OCI-LY7 (cell line): ENCODE data around the gene SUPT5H. TPM values are rescaled to one million over a fixed set of nuclear protein-coding genes. Genes with fewer than 3 reads are reported as not detected.

ENCODE experiments used
- BruUV-seq: library from RNA; stranded (reverse); fragments of 400-500 nt; replicated peaks from 2 replicates; lab custom pipeline; 2021; lab: Mats Ljungman, UMichigan
- CTCF ChIA-PET: fragments of 300-600 bp; sonication (Branson Sonifier 250); formaldehyde crosslinking; loops from one replicate; lab custom pipeline; 2022; ENCODE audit warnings: antibody characterized with exemption; ENCODE audit not compliant: unreplicated experiment; lab: Charles Lee
- POLR2A ChIA-PET: fragments of 300-600 bp; sonication (Branson Sonifier 250); formaldehyde crosslinking; loops from one replicate; lab custom pipeline; 2022; ENCODE audit warnings: antibody characterized with exemption; lab: Charles Lee
- DNase-seq: peaks from one replicate; pipeline ENCODE4 v3.0.0-alpha.2; 2015; ENCODE audit warnings: low spot score
- H2AFZ ChIP-seq: fragments of 200-600 bp; sonication (generic), shearing (Covaris generic); 2 replicates; pipeline ENCODE4 v1.6.1; 2014; ENCODE audit warnings: mild to moderate bottlenecking, antibody characterized with exemption, low read length, moderate library complexity
- H3K27ac ChIP-seq: fragments of 200-600 bp; sonication (generic); 2 replicates; pipeline ENCODE4 v1.5.1; 2014; ENCODE audit warnings: mixed run types, low read depth, mild to moderate bottlenecking, moderate library complexity, low read length, inconsistent platforms; ENCODE audit not compliant: poor library complexity, severe bottlenecking
- H3K36me3 ChIP-seq: fragments of 200-600 bp; sonication (generic); 2 replicates; pipeline ENCODE4 v1.6.1; 2014; ENCODE audit warnings: mild to moderate bottlenecking, antibody characterized with exemption, low read length, moderate library complexity, mixed read lengths; ENCODE audit not compliant: insufficient read depth
- H3K4me1 ChIP-seq: fragments of 200-600 bp; sonication (generic); 2 replicates; pipeline ENCODE4 v1.5.1; 2014; ENCODE audit warnings: mild to moderate bottlenecking, low read length; ENCODE audit not compliant: insufficient read depth, poor library complexity, severe bottlenecking
- H3K4me2 ChIP-seq: fragments of 200-600 bp; sonication (generic); 2 replicates; pipeline ENCODE4 v1.6.1; 2014; ENCODE audit warnings: mild to moderate bottlenecking, low read length
- H3K4me3 ChIP-seq: fragments of 200-600 bp; sonication (generic); 2 replicates; pipeline ENCODE4 v1.5.1; 2014; ENCODE audit warnings: mild to moderate bottlenecking, low read depth, low read length; ENCODE audit not compliant: poor library complexity, severe bottlenecking
- H3K79me2 ChIP-seq: fragments of 200-600 bp; sonication (generic); 2 replicates; pipeline ENCODE4 v1.6.1; 2016; ENCODE audit warnings: low read depth, mild to moderate bottlenecking, low read length, moderate library complexity, mixed read lengths; ENCODE audit not compliant: insufficient read depth
- H3K9me2 ChIP-seq: fragments of 200-600 bp; sonication (generic); 2 replicates; pipeline ENCODE4 v1.6.1; 2016; ENCODE audit warnings: mild to moderate bottlenecking, low read length, mixed read lengths; ENCODE audit not compliant: insufficient read depth
- H3K9me3 ChIP-seq: fragments of 200-600 bp; sonication (generic); 2 replicates; pipeline ENCODE4 v1.6.1; 2014; ENCODE audit warnings: mild to moderate bottlenecking, mixed run types, low read length, mixed read lengths
- H4K20me1 ChIP-seq: fragments of 200-600 bp; sonication (generic); 2 replicates; pipeline ENCODE4 v1.6.1; 2014; ENCODE audit warnings: mild to moderate bottlenecking, antibody characterized with exemption, low read length, moderate library complexity, mixed read lengths; ENCODE audit not compliant: insufficient read depth
- CTCF ChIP-seq: fragments of 200-600 bp; sonication (generic); conservative IDR thresholded peaks from 2 replicates; pipeline ENCODE4 v1.5.1; 2014; ENCODE audit warnings: mild to moderate bottlenecking, antibody characterized with exemption, low read length, moderate library complexity, mixed read lengths
- EZH2phosphoT487 ChIP-seq: fragments of 200-600 bp; sonication (generic); IDR thresholded peaks from 2 replicates; pipeline ENCODE4 v1.6.1; 2018; ENCODE audit warnings: low read depth, borderline replicate concordance, mild to moderate bottlenecking, mixed run types, antibody characterized with exemption, low read length, moderate library complexity, mixed read lengths
- intact Hi-C: fragments of 100-400 bp; cut with micrococcal nuclease; formaldehyde crosslinking; loops from one replicate; pipeline ENCODE4 v1.10.0; 2022; ENCODE audit not compliant: unreplicated experiment
- total RNA-seq, 2 experiments: library from RNA; depleted of rRNA in 1 of 2; stranded (reverse); fragments of >200 nt in 1 of 2; shearing (Covaris generic) in 1 of 2; gene quantifications; 2 replicates each; pipeline ENCODE4 v1.2.3, GENCODE V29; 2014 to 2022

The SUPT5H gene
- total RNA-seq, 2 experiments from 2014 or later: 70.1 to 175 TPM

- no TSS peak for BruUV-seq
- Histone ChIP-seq H4K20me1 (no peaks in the 10 kb centered on the region), H3K79me2 (no peaks in the 10 kb centered on the region), H3K9me3 (no peaks in the 10 kb centered on the region), H3K4me2 (peak overlapping the region; percentile 59), H3K36me3 (no peaks in the 10 kb centered on the region), H2AFZ (peak overlapping the region; percentile 57; the same call in 1 of the 2 replicates), H3K4me1 (no peaks in the 10 kb centered on the region), H3K4me3 (peak overlapping the region; percentile 64), H3K27ac (no peak overlapping the region), H3K9me2 (no peaks in the 10 kb centered on the region)
- DNase-seq: no peak
- no peak; the same call in 1 of the 2 replicates for TF ChIP-seq EZH2phosphoT487
- TF ChIP-seq CTCF: no peak
- ChIA-PET POLR2A (interaction anchor here (0.7 kb wide), 1 partner anchor 25 kb away, joined by 3 read pairs; the partner anchor contains the start of gene EID2B), CTCF (interaction anchor here (1.0 kb wide), 1 partner anchor 25 kb away, joined by 3 read pairs; no protein-coding TSS in a partner anchor)
- intact Hi-C loops: no loop called here
Observed at GRCh38 chr19:39507715-39508364, 62.5 kb downstream of the SUPT5H start.

GRCh38 chr19:39508629-39509028, 63.2 kb downstream of the SUPT5H start:
- H4K20me1 ChIP-seq: no peaks in the 10 kb centered on the region
- ChIA-PET POLR2A (interaction anchor here (1.2 kb wide), 1 partner anchor 10 kb away, joined by 4 read pairs; no protein-coding TSS in a partner anchor), CTCF (no interaction called here)
- BruUV-seq: no TSS peak
- intact Hi-C loops: no loop called here
- TF ChIP-seq CTCF: no peak
- no peak for TF ChIP-seq EZH2phosphoT487
- H3K27ac ChIP-seq: no peak overlapping the region
- DNase-seq: no peak
- no peak overlapping the region for H3K4me2 ChIP-seq
- no peak overlapping the region for H3K4me3 ChIP-seq
- H3K9me2 ChIP-seq: no peaks in the 10 kb centered on the region
- H3K36me3 ChIP-seq: no peaks in the 10 kb centered on the region
- H3K9me3 ChIP-seq: no peaks in the 10 kb centered on the region
- H3K4me1 ChIP-seq: no peaks in the 10 kb centered on the region
- H3K79me2 ChIP-seq: no peaks in the 10 kb centered on the region
- H2AFZ ChIP-seq: no peak overlapping the region

GRCh38 chr19:39509233-39509632, 63.9 kb downstream of the SUPT5H start:
- H2AFZ ChIP-seq: no peak overlapping the region
- H3K79me2 ChIP-seq: no peaks in the 10 kb centered on the region
- no peaks in the 10 kb centered on the region for H3K36me3 ChIP-seq
- H4K20me1 ChIP-seq: no peaks in the 10 kb centered on the region
- H3K9me3 ChIP-seq: no peaks in the 10 kb centered on the region
- ChIA-PET POLR2A (interaction anchor here (0.7 to 1.2 kb wide), 2 partner anchors 10 kb away, joined by 4 read pairs; no protein-coding TSS in a partner anchor), CTCF (no interaction called here)
- no peak overlapping the region for H3K4me3 ChIP-seq
- no peak for DNase-seq
- no TSS peak for BruUV-seq
- TF ChIP-seq EZH2phosphoT487 (no peak), CTCF (no peak)
- H3K4me1 ChIP-seq: no peaks in the 10 kb centered on the region
- no peak overlapping the region for H3K4me2 ChIP-seq
- H3K27ac ChIP-seq: no peak overlapping the region
- intact Hi-C loops: no loop called here
- no peaks in the 10 kb centered on the region for H3K9me2 ChIP-seq
